Bladder microvascular endothelial cell (primary cell): ENCODE measurements around the gene SYNPO. TPM values are rescaled to one million over a fixed set of nuclear protein-coding genes. Genes with fewer than 3 reads are reported as not detected.

ENCODE experiments used
- total RNA-seq: library from RNA; depleted of rRNA; stranded (reverse); fragments of >200 nt; gene quantifications from 2 replicates; pipeline ENCODE4 v1.2.3, GENCODE V29; 2014

SYNPO gene
- total RNA-seq, result 7.1 and 30.4 TPM in 2 replicates

GRCh38 chr5:150640311-150641005, at the start of gene SYNPO:
Gene SYNPO (plus strand): TSS chr5:150640660. CDS start chr5:150648276, 7,616 bp downstream.

GRCh38 chr5:150661086-150661485, 20.6 kb downstream of the SYNPO start, which contains the start of gene MYOZ3:
Gene MYOZ3 (plus strand): TSS chr5:150661251. CDS start chr5:150662942, 1,691 bp downstream.

DNA sequence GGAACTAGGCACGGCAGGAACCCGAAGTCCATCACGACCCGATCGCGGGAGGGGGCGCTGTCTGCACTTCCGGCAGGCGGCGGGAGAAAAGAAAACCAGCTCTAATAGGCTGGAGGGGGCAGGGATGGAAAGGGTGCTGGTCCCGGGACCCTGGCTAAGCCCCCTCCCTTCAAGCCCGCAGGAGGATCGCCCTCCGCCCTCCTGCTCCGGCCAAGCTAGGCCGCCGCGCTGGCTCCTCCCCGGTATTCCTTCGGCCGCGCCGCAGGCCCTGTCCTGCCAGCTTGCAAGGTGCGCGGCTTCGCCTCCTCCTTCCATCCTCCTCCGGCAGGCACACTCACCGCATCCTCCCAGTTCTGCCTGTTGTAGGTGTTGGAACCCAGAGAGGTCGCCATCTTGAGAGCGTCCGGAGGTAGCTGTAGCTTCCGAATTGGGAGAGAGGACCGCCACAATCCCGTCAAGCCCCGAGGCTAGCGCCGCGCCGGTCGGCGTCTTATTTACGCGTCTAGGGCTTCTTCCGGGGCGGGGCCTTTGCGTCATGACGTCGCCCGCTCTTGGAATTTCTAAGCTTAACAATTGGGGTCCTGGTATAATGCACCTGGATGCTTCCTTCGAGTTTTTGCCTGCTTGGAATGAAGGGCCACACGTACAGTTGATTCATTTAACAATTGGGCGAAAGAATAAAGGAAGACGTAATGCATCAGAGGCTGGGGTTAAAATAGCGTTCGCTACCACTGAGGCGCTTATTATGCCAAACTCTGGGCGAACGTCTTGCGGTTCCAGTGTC, 60.3 kb downstream of the SYNPO start, which contains the start of gene RBM22:
Gene RBM22 (minus strand): TSS at position 469 of the 784 bp plus-strand sequence. CDS start 77 bp downstream, at position 392.

Other genes with a start within 250 kb of the SYNPO start
- 5.7 and 10.7 TPM in 2 replicates for gene CD74, start 227.8 kb upstream of the SYNPO start, total RNA-seq
- 1,844 and 3,563 TPM in 2 replicates for gene RPS14, start 190.9 kb upstream of the SYNPO start, total RNA-seq
- gene NDST1, start 132.5 kb upstream of the SYNPO start, total RNA-seq, result 33.5 and 57.0 TPM in 2 replicates
- 0.16 and 0.88 TPM in 2 replicates for gene MYOZ3, start 20.6 kb downstream of the SYNPO start, total RNA-seq
- 14.2 and 27.4 TPM in 2 replicates for gene RBM22, start 60.4 kb downstream of the SYNPO start, total RNA-seq
- gene DCTN4, start 118.4 kb downstream of the SYNPO start, total RNA-seq, result 17.2 and 36.2 TPM in 2 replicates
- 1.1 and 2.6 TPM in 2 replicates for gene SMIM3, start 138.1 kb downstream of the SYNPO start, total RNA-seq
- not detected in 2 replicates for gene IRGM, start 205.9 kb downstream of the SYNPO start, total RNA-seq